Measurements from ENCODE around the gene NDUFAF2.

The NDUFAF2 gene

DNA sequence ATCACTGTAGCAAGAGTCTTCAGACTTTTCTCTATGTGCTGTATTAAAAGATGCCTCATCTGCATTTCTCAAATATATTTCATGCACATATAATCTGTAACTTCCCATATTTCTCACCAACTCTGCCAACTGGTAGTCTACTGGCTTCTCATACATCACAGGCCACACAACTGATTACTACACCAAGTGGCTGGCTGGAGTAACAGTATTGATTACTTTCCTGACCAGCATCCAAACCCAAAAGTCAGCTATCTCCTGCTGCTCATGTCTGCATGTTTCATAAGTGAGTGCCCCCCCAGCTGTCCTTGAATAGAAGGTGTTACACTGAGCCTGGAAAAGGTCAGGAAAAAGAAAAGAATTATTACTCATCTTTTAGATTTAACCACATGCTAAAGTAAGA lies 17.6 kb upstream of the NDUFAF2 start:
- no peaks in the 10 kb centered on the region for H3K27me3 Mint-ChIP-seq (ENCODE audit: low read depth, poor library complexity)

DNA sequence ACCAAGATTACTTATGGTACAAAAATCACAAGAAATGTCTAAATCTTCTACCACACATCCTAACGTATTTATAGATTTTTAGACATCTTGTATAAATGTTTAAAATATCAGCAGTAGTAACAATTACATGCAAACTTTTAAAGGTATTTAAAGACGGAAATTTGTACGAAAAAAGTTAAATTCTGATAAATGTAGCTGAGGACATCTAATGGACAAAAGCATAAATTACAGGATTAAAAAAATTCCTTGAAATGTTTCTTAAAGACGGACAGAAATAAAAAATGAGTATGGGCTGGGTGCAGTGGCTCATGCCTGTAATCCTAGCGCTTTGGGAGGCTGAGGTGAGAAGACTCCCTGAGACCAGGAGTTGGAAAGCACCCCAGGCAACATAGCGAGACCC lies 16.0 kb upstream of the NDUFAF2 start:
- TF ChIP-seq, protein P1, sequence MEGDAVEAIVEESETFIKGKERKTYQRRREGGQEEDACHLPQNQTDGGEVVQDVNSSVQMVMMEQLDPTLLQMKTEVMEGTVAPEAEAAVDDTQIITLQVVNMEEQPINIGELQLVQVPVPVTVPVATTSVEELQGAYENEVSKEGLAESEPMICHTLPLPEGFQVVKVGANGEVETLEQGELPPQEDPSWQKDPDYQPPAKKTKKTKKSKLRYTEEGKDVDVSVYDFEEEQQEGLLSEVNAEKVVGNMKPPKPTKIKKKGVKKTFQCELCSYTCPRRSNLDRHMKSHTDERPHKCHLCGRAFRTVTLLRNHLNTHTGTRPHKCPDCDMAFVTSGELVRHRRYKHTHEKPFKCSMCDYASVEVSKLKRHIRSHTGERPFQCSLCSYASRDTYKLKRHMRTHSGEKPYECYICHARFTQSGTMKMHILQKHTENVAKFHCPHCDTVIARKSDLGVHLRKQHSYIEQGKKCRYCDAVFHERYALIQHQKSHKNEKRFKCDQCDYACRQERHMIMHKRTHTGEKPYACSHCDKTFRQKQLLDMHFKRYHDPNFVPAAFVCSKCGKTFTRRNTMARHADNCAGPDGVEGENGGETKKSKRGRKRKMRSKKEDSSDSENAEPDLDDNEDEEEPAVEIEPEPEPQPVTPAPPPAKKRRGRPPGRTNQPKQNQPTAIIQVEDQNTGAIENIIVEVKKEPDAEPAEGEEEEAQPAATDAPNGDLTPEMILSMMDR (IDR thresholded peaks at IDR 0.05) = no peak
- DNase-seq = no peak
- no peaks in the 10 kb centered on the region for H3K4me1 Mint-ChIP-seq
- H3K4me3 Mint-ChIP-seq = no peak overlapping the region
- H3K9me3 Mint-ChIP-seq = peaks cover 6% of the 10 kb centered on the region
- H3K36me3 Mint-ChIP-seq (ENCODE audit: low read depth) = peaks cover 32% of the 10 kb centered on the region
- no peaks in the 10 kb centered on the region for H3K27me3 Mint-ChIP-seq (ENCODE audit: low read depth, poor library complexity)
- no peak overlapping the region for H3K27ac Mint-ChIP-seq

More for the DNA sequence above, 17.6 kb upstream of the NDUFAF2 start:
- TF ChIP-seq, protein P1 (IDR thresholded peaks at IDR 0.05) = no peak
- Mint-ChIP-seq H3K9me3 (no peaks in the 10 kb centered on the region), H3K27ac (no peak overlapping the region), H3K4me3 (no peak overlapping the region), H3K4me1 (no peaks in the 10 kb centered on the region), H3K36me3 (ENCODE audit: low read depth) (peaks cover 28% of the 10 kb centered on the region)
- no peak for DNase-seq

DNA sequence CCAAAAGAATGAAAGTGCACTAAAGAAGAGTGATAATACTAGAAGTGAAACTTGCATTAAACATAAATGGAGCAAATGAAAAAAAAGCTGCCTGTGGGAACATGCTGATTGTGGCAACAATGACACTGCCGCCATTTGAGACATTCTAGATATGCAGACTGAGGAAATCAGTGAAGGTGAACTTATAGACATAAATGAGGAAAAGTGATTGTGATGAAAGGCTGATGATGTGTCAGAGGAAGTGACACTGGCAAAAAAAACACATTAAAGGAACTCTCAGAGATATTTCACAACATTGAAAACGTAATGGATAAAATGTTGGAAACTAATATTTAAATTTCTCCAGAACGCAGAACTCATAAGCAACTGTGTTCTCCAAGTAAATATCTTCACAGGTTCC lies 1.4 kb upstream of the NDUFAF2 start:
- no peaks in the 10 kb centered on the region for H3K27me3 Mint-ChIP-seq (ENCODE audit: low read depth, poor library complexity)
- H3K9me3 Mint-ChIP-seq = peaks cover 54% of the 10 kb centered on the region
- no peak overlapping the region for H3K4me3 Mint-ChIP-seq
- no peak for DNase-seq
- peaks cover 54% of the 10 kb centered on the region for H3K36me3 Mint-ChIP-seq (ENCODE audit: low read depth)
- TF ChIP-seq, protein P1 (IDR thresholded peaks at IDR 0.05) = no peak
- H3K4me1 Mint-ChIP-seq = peaks cover 7% of the 10 kb centered on the region
- H3K27ac Mint-ChIP-seq = no peak overlapping the region

DNA sequence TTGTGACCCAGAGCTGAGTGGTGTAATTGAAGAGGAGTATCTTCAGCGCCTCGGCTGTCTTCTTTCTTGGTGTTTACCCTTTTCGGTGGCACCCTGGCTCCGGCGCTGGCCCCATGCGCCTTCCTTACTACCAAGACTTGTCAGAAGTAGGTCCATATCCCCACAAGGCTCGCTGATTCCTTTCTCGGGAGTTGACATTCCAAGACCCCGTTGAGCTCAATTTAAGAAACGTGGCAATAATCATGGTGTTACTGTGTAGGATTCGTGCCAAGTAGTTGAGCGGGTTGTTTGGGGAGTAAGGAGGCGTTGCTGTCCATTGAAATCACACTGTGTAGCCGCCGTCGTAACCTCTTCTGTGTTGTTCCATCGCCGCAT lies 795 bp downstream of the NDUFAF2 start:
- H3K4me3 Mint-ChIP-seq = no peak overlapping the region
- DNase-seq = no peak
- H3K27me3 Mint-ChIP-seq (ENCODE audit: low read depth, poor library complexity) = no peaks in the 10 kb centered on the region
- TF ChIP-seq, protein P1 (IDR thresholded peaks at IDR 0.05) = no peak
- no peak overlapping the region for H3K27ac Mint-ChIP-seq
- H3K4me1 Mint-ChIP-seq = peaks cover 7% of the 10 kb centered on the region
- peaks cover 40% of the 10 kb centered on the region for H3K9me3 Mint-ChIP-seq
- H3K36me3 Mint-ChIP-seq (ENCODE audit: low read depth) = peaks cover 53% of the 10 kb centered on the region

DNA sequence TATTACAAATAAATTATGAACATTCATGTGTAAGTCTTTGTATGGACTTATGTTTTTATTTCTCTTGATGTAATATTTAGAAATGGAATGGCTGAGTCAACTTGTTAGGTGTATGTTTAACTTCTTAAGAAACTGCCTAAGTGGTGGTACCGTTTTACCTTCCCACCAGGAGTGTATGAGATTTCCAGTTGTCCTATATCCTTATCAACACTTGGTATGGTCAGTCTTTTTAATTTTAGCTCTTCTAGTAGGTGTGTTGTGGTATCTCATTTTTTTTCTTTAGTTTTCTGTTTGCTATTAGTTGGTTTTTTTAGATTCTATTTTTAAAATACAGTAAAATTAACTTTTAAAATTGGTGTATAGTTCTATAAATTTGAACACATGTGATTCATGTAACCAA lies 3.7 kb downstream of the NDUFAF2 start:
- H3K27me3 Mint-ChIP-seq (ENCODE audit: low read depth, poor library complexity) = no peaks in the 10 kb centered on the region
- H3K27ac Mint-ChIP-seq = no peak overlapping the region
- no peak for DNase-seq
- peaks cover 41% of the 10 kb centered on the region for H3K36me3 Mint-ChIP-seq (ENCODE audit: low read depth)
- peaks cover 26% of the 10 kb centered on the region for H3K9me3 Mint-ChIP-seq
- TF ChIP-seq, protein P1 (IDR thresholded peaks at IDR 0.05) = no peak
- no peak overlapping the region for H3K4me3 Mint-ChIP-seq
- H3K4me1 Mint-ChIP-seq = peaks cover 7% of the 10 kb centered on the region

DNA sequence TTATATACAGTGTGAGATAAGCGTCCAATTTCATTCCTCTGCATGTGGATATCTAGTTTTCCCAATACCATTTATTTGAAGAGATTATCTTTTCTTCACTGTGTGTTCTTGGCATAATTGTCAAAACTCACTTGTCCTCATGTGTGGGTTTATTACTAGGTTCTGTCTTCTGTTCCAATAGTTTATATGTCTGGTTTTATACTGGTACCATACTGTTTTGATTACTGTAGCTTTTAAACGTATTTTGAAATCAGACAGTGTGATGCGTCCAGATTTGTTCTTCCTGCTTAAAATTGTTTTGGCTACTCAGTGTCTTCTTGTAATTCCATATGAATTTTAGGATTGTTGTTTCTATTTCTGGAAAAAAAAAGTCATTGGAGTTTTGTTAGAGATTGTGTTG lies 10.2 kb downstream of the NDUFAF2 start:
- no peak for DNase-seq
- Mint-ChIP-seq H3K27ac (no peak overlapping the region), H3K4me3 (no peak overlapping the region), H3K4me1 (no peaks in the 10 kb centered on the region), H3K36me3 (ENCODE audit: low read depth) (peaks cover 28% of the 10 kb centered on the region), H3K9me3 (peaks cover 25% of the 10 kb centered on the region), H3K27me3 (ENCODE audit: low read depth, poor library complexity) (no peaks in the 10 kb centered on the region)
- TF ChIP-seq, protein P1 (IDR thresholded peaks at IDR 0.05) = no peak
